Ectodermal cell (in vitro differentiated cells): Measurements from ENCODE around the gene UTP4.

Experiments
- H3K27ac ChIP-seq: 2 replicates; pipeline ENCODE4 v1.7.0; 2013; ENCODE audit warnings: mild to moderate bottlenecking, low read depth, low read length; ENCODE audit not compliant: insufficient read depth, poor library complexity, severe bottlenecking
- H3K27me3 ChIP-seq: 2 replicates; pipeline ENCODE4 v1.7.0; 2013; ENCODE audit warnings: mild to moderate bottlenecking, low read length; ENCODE audit not compliant: insufficient read depth, control insufficient read depth, poor library complexity, severe bottlenecking
- H3K36me3 ChIP-seq: one replicate; pipeline ENCODE4 v1.7.0; 2013; ENCODE audit warnings: low read length; ENCODE audit not compliant: control insufficient read depth, insufficient read depth
- H3K4me1 ChIP-seq: one replicate; pipeline ENCODE4 v1.7.0; 2013; ENCODE audit warnings: low read length; ENCODE audit not compliant: control insufficient read depth, insufficient read depth
- H3K4me3 ChIP-seq: 2 replicates; pipeline ENCODE4 v1.7.0; 2013; ENCODE audit warnings: low read depth, low read length, control low read depth; ENCODE audit not compliant: insufficient read depth
- H3K9me3 ChIP-seq: 2 replicates; pipeline ENCODE4 v1.7.0; 2013; ENCODE audit warnings: mild to moderate bottlenecking, low read length, moderate library complexity; ENCODE audit not compliant: control insufficient read depth
- WGBS, 2 experiments: methylation state at CpG; one replicate each; pipeline ENCODE4 v1.1.7; 2013; ENCODE audit warnings: missing lambda C conversion rate in 2 of 2; 5-methylcytosine and 5-hydroxymethylcytosine counted together

Gene UTP4

DNA sequence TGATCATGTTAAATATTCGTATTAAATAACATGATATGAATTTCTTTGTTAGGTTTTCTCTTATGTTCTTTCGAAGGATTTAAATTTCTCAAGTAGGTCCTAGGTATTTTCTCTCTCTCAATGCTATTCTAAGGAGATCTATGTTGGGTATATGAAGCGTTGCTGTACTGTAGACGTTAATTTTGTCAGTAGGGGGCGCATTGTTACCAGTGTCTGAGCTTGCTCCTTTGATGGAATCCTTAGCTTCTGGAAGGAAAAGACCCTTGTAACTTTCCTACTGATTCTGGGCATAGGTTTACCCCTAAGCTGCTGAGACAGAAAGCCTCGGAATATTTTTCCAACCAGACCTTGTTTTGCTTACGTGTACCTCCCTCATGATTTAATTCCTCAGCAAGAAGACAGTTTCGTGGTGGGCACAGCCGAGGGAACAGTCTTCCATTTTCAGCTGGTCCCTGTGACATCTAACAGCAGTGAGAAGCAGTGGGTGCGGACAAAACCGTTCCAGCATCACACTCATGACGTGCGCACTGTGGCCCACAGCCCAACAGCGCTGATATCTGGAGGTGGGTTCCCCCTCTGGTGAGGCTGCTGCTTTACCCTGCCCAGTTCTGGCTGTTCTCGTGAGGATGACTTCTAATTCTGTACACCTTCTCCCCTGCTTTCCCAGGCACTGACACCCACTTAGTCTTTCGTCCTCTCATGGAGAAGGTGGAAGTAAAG lies 17.9 kb downstream of the UTP4 start:
- peaks cover 35% of the 10 kb centered on the region for H3K36me3 ChIP-seq
- H3K4me3 ChIP-seq, result no peak overlapping the region
- 78 to 80% methylated on average over 15 to 16 of the region's 16 CpGs for WGBS, 2 experiments
- no peaks in the 10 kb centered on the region for H3K27me3 ChIP-seq
- H3K4me1 ChIP-seq, result no peaks in the 10 kb centered on the region
- H3K27ac ChIP-seq, result no peak overlapping the region
- H3K9me3 ChIP-seq, result no peaks in the 10 kb centered on the region

DNA sequence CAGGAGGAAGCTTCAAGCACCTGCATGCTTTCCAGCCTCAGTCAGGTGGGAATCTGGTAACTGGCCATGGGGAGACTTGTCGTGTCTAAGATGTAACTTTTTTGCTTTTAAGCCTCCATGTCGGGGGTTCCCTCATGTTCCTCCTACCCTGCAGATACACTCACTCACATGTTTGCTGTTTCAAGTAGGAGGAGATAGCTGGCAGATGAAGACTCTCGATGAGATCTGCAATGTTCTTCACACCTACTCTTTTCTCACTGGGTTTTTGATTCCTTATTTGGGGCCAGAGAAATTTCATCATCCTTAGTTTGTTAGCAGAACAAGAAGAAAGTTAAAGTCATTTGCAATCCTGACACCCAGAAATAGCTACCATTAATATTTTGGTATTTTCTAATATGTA lies 24.7 kb downstream of the UTP4 start:
- H3K4me3 ChIP-seq, result no peak overlapping the region
- no peaks in the 10 kb centered on the region for H3K9me3 ChIP-seq
- no peaks in the 10 kb centered on the region for H3K4me1 ChIP-seq
- H3K27ac ChIP-seq, result no peak overlapping the region
- H3K36me3 ChIP-seq, result peaks cover 45% of the 10 kb centered on the region
- H3K27me3 ChIP-seq, result no peaks in the 10 kb centered on the region
- 87 to 97% methylated on average over 3 of the region's 3 CpGs for WGBS, 2 experiments

DNA sequence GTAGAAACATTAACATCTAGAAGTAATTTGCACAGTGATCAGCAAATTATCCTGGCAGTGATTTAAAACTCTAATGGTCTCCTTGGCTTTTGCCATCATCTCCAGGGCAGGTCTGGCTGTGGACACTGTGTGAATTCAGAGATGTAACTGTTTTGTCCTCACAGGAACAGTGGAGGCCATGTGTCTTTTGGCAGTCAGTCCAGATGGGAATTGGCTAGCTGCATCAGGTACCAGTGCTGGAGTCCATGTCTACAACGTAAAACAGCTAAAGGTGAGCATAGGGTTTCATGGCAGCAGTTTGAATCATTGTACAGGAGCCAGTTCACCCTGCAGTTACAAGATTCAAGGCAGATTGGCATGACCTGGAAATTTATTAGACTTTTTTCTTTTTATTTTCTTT lies 27.7 kb downstream of the UTP4 start:
- Histone ChIP-seq H3K27me3 (no peaks in the 10 kb centered on the region), H3K36me3 (peaks cover 40% of the 10 kb centered on the region), H3K9me3 (no peaks in the 10 kb centered on the region), H3K4me3 (no peak overlapping the region), H3K27ac (no peak overlapping the region), H3K4me1 (no peaks in the 10 kb centered on the region)
- 93 to 94% methylated on average over 1 of the region's 1 CpG for WGBS, 2 experiments

DNA sequence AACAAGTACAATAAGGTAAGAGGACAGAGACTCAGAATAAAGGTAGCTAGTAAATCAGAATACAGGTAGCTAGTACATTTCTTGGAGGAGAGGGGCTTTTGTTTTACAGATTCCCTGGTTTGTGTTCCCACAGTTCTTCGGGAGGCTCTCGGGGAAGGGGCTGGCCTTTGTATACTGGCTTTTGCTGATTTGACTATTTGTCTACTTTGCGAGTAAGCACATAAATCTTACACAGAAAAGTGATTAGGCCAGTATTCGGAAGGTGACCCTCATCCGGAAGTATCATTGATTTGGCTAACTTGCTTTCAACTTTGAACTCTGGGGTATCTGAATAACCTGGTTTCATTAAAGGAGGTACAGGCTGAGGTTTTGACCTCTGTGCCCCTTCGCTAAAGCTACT lies 33.1 kb downstream of the UTP4 start:
- H3K4me3 ChIP-seq, result no peak overlapping the region
- no peaks in the 10 kb centered on the region for H3K4me1 ChIP-seq
- H3K27ac ChIP-seq, result no peak overlapping the region
- 93 to 97% methylated on average over 6 of the region's 6 CpGs for WGBS, 2 experiments
- H3K9me3 ChIP-seq, result no peaks in the 10 kb centered on the region
- H3K27me3 ChIP-seq, result no peaks in the 10 kb centered on the region
- peaks cover 53% of the 10 kb centered on the region for H3K36me3 ChIP-seq

DNA sequence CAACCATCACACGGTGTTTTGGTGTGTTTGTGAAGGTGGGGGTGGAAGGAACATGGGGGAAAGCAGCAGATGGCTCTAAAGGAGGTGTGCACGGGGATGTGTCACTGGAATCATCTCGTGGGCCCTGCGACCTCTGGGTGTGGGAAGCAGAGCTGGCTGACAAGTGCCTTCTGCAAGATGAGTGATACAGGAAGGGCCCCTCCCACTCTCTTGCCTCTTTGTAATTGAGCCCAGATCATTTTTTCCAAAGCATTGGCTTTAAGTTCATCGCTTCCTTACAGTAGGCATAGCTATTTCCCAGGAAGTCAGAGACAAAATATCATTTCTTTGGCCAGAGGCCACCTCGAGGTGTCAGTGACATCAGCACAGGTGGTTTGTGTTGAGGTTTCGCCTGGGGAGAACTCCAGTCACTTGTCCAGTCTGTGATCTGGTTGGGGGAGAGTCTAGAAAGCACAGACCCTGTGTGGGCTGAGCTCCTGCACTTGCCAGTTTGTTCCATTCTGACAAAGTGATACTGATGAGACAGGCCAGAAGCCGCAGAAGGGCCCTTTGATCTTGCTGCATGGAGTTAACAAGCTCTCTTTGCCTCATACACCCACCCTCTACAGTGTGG lies 33.9 kb downstream of the UTP4 start:
- H3K27me3 ChIP-seq, result no peaks in the 10 kb centered on the region
- H3K9me3 ChIP-seq, result no peaks in the 10 kb centered on the region
- H3K36me3 ChIP-seq, result peaks cover 50% of the 10 kb centered on the region
- H3K4me3 ChIP-seq, result no peak overlapping the region
- WGBS, 2 experiments, result 94% methylated on average over 8 of the region's 8 CpGs
- no peaks in the 10 kb centered on the region for H3K4me1 ChIP-seq
- no peak overlapping the region for H3K27ac ChIP-seq

DNA sequence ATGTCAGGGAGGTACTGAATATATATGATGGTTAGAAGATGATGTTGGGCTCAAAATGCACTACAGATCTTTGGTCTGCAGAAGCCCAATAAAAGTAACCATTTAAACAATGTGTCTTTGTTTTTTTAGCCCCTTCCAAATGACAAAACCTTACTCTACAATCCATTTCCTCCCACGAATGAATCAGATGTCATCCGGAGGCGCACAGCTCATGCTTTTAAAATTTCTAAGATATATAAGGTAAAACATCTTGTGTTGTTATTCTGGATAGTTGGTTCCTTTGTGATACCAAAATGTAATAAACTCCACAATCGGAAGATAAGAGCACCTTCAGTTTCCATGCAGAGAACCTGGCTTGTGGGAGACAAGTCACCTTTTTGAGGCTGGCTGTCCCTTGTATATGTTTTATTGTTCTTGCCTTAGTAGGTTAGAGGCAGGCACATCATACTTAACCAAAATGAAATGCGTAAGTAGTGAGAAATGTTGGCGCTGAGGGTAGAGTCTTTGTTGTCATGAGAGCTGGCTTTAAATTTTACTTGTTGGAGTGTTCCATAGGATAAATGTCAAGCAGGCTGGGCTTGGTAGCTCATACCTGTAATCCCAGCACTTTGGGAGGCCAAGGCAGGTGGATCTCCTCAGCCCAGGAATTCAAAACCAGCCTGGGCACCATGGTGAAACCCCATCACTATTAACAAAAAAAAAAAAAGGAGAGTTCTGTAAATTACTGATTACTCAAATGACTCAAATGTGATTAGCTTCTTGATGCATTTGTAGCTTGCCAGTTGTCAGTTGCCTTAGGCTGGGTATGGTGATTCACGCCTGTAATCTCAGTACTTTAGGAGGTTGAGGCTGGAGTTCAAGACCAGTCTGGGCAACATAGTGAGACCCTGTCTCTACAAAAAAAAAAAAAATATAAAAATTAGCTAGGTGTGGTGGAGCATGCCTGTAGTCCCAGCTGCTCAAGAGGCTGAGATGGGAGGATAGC lies 34.8 kb downstream of the UTP4 start:
- Histone ChIP-seq H3K27ac (no peak overlapping the region), H3K36me3 (peaks cover 44% of the 10 kb centered on the region), H3K4me1 (no peaks in the 10 kb centered on the region), H3K4me3 (no peak overlapping the region), H3K27me3 (no peaks in the 10 kb centered on the region), H3K9me3 (no peaks in the 10 kb centered on the region)
- 96 to 100% methylated on average over 4 to 7 of the region's 7 CpGs for WGBS, 2 experiments

DNA sequence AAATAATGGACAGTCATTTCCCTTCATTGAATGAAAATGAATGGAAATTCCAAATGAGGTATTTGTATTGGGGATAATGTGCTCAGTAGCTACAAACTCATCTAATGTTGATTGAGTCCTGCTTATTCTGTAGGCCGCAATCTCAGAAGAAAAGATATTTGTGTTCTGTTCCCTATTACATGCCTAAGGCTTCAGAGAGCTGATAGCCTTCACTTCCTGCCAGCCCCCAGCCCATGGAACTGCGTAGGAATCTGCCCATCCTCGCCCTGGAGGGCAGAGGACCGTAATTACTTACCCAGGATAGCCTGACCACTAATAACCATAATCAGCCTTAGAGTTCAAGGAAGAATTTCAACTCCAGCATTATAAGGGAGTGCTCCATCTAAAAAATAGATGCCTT lies 36.6 kb downstream of the UTP4 start:
- peaks cover 36% of the 10 kb centered on the region for H3K36me3 ChIP-seq

DNA sequence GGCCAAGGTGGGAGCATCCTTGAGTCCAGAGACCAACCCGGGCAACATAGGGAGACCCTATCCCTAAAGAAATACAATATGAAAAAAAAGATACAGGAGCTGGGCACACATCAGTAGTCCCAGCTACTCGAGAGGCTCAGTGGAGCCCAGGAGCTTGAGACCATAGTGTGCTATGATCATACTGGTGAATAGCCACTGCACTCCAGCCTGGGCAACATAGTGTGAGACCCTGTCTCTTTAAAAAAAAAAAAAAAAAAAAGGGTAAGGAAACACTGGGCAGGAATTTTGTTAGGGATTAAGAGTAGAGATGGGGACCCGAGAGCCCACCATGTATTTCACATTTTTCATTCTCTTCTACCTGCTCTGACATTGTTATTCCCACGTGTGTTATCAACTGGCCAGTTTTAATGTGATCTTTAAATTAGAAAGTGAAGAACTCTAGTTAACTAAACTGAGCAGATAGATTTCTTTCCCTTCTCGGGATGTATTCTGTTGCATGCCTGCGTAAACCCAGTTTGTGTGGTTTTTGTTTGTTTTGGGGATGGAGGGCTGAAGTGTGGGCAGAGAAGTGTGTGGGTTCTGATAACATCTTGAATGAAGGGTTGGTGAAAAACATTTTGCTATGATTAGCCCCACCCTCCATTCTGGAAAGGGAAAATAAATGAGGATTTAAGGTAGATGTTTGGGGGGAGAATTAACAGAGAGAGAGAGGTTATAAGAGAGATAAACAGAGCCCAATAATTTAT lies 37.3 kb downstream of the UTP4 start:
- Histone ChIP-seq H3K9me3 (no peaks in the 10 kb centered on the region), H3K4me1 (no peaks in the 10 kb centered on the region), H3K27me3 (no peaks in the 10 kb centered on the region), H3K36me3 (peaks cover 34% of the 10 kb centered on the region), H3K4me3 (no peak overlapping the region), H3K27ac (no peak overlapping the region)
- WGBS, 2 experiments, result 94 to 95% methylated on average over 5 of the region's 6 CpGs

More for the DNA sequence above, 36.6 kb downstream of the UTP4 start:
- Histone ChIP-seq H3K27ac (no peak overlapping the region), H3K4me3 (no peak overlapping the region), H3K4me1 (no peaks in the 10 kb centered on the region), H3K27me3 (no peaks in the 10 kb centered on the region), H3K9me3 (no peaks in the 10 kb centered on the region)
- 90 to 99% methylated on average over 4 of the region's 4 CpGs for WGBS, 2 experiments

DNA sequence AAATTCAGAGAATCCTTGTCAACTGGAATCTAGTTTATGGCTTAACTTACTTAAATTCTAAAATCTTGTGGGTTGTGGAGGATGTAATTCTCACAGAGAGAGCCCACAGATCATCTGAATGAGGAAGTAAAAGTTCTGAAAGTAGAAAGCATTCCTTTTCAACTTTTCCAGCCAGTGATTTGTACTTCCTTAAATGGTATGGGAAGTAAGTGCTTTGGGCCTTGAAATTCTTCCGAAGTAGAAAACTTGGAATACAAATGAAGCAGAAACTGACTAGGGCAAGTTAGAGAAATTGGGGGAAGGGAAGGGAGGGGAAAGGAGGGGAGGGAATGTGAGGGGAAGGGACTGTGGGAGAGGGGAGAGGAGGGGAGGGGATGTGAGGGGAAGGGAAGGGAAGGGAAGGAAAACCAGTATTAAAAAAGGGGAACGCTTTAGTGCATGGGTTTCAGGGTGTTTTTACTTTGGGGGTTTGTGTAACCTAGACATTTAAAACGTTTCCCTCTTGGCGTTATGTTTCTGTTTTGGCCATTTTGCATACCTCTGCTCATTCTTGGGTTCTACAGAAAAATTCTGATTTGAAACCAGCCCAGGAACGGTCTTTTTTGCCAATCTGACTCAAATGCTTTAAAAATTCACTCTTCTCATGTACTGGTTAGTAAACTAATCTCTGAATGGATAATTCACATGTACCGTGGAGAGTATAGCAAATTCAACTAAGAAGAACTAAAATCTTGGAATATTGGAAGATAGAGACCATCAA lies 39.1 kb downstream of the UTP4 start:
- Histone ChIP-seq H3K27ac (no peak overlapping the region), H3K4me3 (no peak overlapping the region), H3K27me3 (no peaks in the 10 kb centered on the region), H3K36me3 (peaks cover 21% of the 10 kb centered on the region), H3K4me1 (no peaks in the 10 kb centered on the region), H3K9me3 (no peaks in the 10 kb centered on the region)
- 78 to 82% methylated on average over 6 of the region's 6 CpGs for WGBS, 2 experiments
